ENCODE measurements around the gene STAC3. TPM values are rescaled to one million over a fixed set of nuclear protein-coding genes. Genes with fewer than 3 reads are reported as not detected.
"Not testable (repeated sequence)": the region's sequence is repeated elsewhere in the genome, so short reads cannot be mapped to it uniquely, and the experiment has no call there.

The STAC3 gene
- total RNA-seq, 1 experiment from 2014 or later, result 3.3 TPM

- no peak overlapping the region for H3K4me3 Mint-ChIP-seq
- H3K27me3 Mint-ChIP-seq (ENCODE audit: low read depth), result no peaks in the 10 kb centered on the region
- POLR2A ChIA-PET, result interaction anchor here (0.6 kb wide), 1 partner anchor 78 kb away, joined by 3 read pairs; no protein-coding TSS in a partner anchor
- no peak overlapping the region for H3K27ac Mint-ChIP-seq
- H3K9me3 Mint-ChIP-seq, result peaks cover 3% of the 10 kb centered on the region; the same call in 1 of the 2 replicates
- TF ChIP-seq, protein P1, sequence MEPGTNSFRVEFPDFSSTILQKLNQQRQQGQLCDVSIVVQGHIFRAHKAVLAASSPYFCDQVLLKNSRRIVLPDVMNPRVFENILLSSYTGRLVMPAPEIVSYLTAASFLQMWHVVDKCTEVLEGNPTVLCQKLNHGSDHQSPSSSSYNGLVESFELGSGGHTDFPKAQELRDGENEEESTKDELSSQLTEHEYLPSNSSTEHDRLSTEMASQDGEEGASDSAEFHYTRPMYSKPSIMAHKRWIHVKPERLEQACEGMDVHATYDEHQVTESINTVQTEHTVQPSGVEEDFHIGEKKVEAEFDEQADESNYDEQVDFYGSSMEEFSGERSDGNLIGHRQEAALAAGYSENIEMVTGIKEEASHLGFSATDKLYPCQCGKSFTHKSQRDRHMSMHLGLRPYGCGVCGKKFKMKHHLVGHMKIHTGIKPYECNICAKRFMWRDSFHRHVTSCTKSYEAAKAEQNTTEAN (CRISPR knock-in tag; IDR thresholded peaks at IDR 0.05), result no peak
- no peak for TF ChIP-seq CREM (CRISPR knock-in tag; IDR thresholded peaks at IDR 0.05)
- TF ChIP-seq ELF4 (CRISPR knock-in tag; IDR thresholded peaks at IDR 0.05; ENCODE audit: low read depth), result no peak
- H3K4me1 Mint-ChIP-seq, result peaks cover 13% of the 10 kb centered on the region
- DNase-seq (ENCODE audit: low spot score) (no peak), ATAC-seq (no peak)
- CTCF ChIA-PET, result interaction anchor here (0.6 to 2.3 kb wide), 5 partner anchors 31 to 177 kb away, joined by 4 to 12 read pairs (median 5); partner anchors contain the start of gene INHBE
- peaks cover 11% of the 10 kb centered on the region for H3K36me3 Mint-ChIP-seq
Measured at GRCh38 chr12:57278465-57279381, 27.7 kb upstream of the STAC3 start.

DNA sequence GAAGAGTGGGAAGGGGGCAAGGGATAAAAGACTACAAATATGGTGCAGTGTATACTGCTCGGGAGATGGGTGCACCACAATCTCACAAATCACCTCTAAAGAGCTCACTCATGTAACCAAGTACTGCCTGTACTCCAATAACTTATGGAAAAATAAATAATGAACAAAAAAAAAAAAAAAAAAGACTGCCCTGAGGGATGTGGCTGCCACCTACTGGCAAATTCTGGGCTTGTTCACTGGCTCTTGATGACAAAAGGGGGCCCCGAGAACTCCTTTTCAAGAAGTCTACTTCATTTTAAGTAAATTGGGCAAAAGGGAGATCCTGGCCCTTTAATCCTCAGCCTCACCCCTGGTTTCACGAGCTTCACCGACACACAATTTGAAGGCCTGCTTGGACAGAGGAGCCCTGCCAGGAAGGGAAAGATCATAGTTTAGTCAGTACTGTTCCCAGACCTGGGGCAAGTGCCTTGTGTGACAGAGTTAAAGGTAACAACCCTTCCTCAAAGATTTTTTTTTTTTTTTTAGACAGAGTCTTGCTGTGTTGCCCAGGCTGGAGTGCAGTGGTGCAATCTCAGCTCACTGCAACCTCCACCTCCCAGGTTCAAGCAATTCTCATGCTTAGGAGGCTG lies 26.1 kb upstream of the STAC3 start:
- peak; percentile 46 for DNase-seq (ENCODE audit: low spot score)
- no peaks in the 10 kb centered on the region for H3K27me3 Mint-ChIP-seq (ENCODE audit: low read depth)
- CTCF ChIA-PET, result interaction anchor here (0.6 to 2.3 kb wide), 15 partner anchors 12 to 182 kb away, joined by 3 to 15 read pairs (median 4); partner anchors contain the start of gene GLI1
- no peak overlapping the region for H3K27ac Mint-ChIP-seq
- POLR2A ChIA-PET, result no interaction called here
- H3K36me3 Mint-ChIP-seq, result peaks cover 11% of the 10 kb centered on the region
- TF ChIP-seq NR2C2 (CRISPR knock-in tag; IDR thresholded peaks at IDR 0.05) (no peak), ZNF532 (CRISPR knock-in tag; IDR thresholded peaks at IDR 0.05; ENCODE audit: borderline replicate concordance) (no peak), HMGXB4 (CRISPR knock-in tag; IDR thresholded peaks at IDR 0.05) (no peak), CREB1 (CRISPR knock-in tag; IDR thresholded peaks at IDR 0.05) (no peak), GRHL2 (CRISPR knock-in tag; IDR thresholded peaks at IDR 0.05; ENCODE audit: insufficient replicate concordance, severe bottlenecking) (no peak), KAT7 (CRISPR knock-in tag; IDR thresholded peaks at IDR 0.05; ENCODE audit: borderline replicate concordance) (no peak), NFYB (CRISPR knock-in tag; conservative IDR thresholded peaks at IDR 0.05; ENCODE audit: low read depth) (no peak), FOXK1 (CRISPR knock-in tag; IDR thresholded peaks at IDR 0.05) (no peak), RORB (CRISPR knock-in tag; IDR thresholded peaks at IDR 0.05) (no peak), SMAD3 (CRISPR knock-in tag; IDR thresholded peaks at IDR 0.05; ENCODE audit: borderline replicate concordance) (no peak)
- TF ChIP-seq, protein P2, sequence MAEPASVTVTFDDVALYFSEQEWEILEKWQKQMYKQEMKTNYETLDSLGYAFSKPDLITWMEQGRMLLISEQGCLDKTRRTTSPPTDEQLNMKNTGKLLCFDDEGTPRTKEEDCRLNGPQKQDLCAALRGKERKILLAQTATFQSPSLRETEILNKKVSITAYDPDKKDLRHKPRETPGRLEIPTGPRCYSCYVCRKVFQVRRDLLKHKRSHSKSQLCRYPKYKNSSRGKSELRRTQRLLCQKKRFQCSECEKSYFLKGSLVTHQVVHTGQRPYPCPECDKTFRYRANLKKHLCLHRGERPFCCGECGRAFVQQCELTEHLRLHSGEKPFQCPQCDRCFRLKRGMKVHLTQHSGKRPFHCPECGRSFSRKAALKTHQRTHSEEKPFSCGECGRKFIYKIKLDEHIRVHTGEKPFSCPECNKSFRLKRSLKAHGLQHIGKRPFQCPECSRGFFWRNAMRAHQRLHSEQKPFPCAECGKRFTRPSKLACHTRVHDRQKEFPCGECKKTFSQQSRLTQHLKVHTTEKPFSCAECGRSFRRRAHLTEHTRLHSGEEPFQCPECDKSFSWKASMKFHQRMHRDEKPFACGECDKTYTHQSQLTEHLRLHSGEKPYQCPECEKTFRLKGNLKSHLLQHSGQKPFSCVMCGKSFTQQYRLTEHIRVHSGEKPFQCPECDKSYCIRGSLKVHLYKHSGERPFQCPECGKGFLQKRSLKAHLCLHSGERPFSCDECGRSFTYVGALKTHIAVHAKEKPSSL (CRISPR knock-in tag; conservative IDR thresholded peaks at IDR 0.05), result no peak
- peaks cover 13% of the 10 kb centered on the region for H3K4me1 Mint-ChIP-seq
- H3K9me3 Mint-ChIP-seq, result peaks cover 3% of the 10 kb centered on the region; the same call in 1 of the 2 replicates
- peak; percentile 57 for ATAC-seq
- no peak overlapping the region for H3K4me3 Mint-ChIP-seq

DNA sequence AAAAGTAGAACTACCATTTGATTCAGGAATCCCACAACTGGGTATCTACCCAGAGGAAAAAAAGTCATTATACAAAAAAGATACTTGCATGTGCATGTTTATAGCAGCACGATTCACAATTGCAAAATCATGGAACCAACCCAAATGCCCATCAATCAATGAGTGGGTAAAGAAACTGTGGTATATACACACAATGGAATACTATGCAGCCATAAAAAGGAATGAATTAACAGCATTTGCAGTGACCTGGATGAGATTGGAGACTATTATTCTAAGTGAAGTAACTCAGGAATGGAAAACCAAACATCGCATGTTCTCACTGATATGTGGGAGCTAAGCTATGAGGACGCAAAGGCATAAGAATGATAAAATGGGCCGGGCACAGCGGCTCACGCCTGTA lies 25.2 kb upstream of the STAC3 start:
- not testable (repeated sequence) for H3K27me3 Mint-ChIP-seq (ENCODE audit: low read depth); ATAC-seq; H3K27ac Mint-ChIP-seq; H3K9me3 Mint-ChIP-seq; DNase-seq (ENCODE audit: low spot score); H3K4me3 Mint-ChIP-seq; H3K36me3 Mint-ChIP-seq
- ChIA-PET POLR2A (interaction anchor here (0.6 kb wide), 1 partner anchor 101 kb away, joined by 3 read pairs; no protein-coding TSS in a partner anchor), CTCF (interaction anchor here (0.6 to 2.0 kb wide), 10 partner anchors 14 to 183 kb away, joined by 3 to 15 read pairs (median 4); partner anchors contain the start of gene GLI1)
- peaks cover 13% of the 10 kb centered on the region for H3K4me1 Mint-ChIP-seq
